ENCODE results near the gene GPR6. TPM values are rescaled to one million over a fixed set of nuclear protein-coding genes. Genes with fewer than 3 reads are reported as not detected.

The GPR6 gene
- total RNA-seq, 1 experiment from 2014 or later = 0.20 TPM

DNA sequence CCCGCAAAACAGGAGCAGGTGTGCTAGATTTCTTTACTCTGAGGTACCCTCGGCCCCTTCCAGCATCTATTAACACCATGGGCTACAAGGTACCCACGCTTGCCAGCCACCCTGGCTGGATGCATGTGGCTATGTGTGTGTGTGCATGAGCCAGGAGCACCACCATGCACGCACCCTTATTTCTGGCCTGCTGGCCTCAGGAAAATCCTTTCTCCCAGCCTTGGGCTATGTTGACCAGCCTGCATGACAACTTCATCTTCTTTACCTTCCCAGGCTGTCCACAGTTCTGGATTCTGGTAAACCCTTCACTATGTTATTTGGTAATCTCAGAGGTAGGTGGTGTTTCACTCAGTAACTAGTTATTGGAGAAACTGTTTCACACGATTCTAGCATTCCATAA lies 40.4 kb downstream of the GPR6 start:
- H3K36me3 Mint-ChIP-seq (ENCODE audit: insufficient read depth in 1 of 3, low read depth in 3 of 3) = no peaks in the 10 kb centered on the region
- no peaks in the 10 kb centered on the region for H3K79me1 ChIP-seq (ENCODE audit: insufficient read depth, low read depth, low read length, poor library complexity, severe bottlenecking)

More for the DNA sequence above, 40.4 kb downstream of the GPR6 start:
- H3K27me3 ChIP-seq (ENCODE audit: insufficient read depth, low read length) = no peaks in the 10 kb centered on the region
- H3K23ac ChIP-seq (ENCODE audit: insufficient read length, low read depth, low read length) = no peak overlapping the region
- no peaks in the 10 kb centered on the region for H3K23me2 ChIP-seq (ENCODE audit: insufficient read length, low read depth, low read length, poor library complexity, severe bottlenecking)
- H3K4me3 Mint-ChIP-seq = no peak overlapping the region
- no peak overlapping the region for H3K9ac ChIP-seq (ENCODE audit: extremely low read depth, insufficient read length, low read length)
- no peak overlapping the region for H2BK20ac ChIP-seq (ENCODE audit: low read depth, low read length, poor library complexity, severe bottlenecking)
- no peak overlapping the region for H2AFZ ChIP-seq (ENCODE audit: low read length)
- H3K4ac ChIP-seq (ENCODE audit: low read depth, low read length) = no peak overlapping the region
- DNase-seq = no peak
- H3K27ac ChIP-seq (ENCODE audit: insufficient read length, low read depth, low read length) = no peak overlapping the region
- H4K5ac ChIP-seq (ENCODE audit: insufficient read length, low read depth, low read length) = no peak overlapping the region
- TF ChIP-seq, protein P1, sequence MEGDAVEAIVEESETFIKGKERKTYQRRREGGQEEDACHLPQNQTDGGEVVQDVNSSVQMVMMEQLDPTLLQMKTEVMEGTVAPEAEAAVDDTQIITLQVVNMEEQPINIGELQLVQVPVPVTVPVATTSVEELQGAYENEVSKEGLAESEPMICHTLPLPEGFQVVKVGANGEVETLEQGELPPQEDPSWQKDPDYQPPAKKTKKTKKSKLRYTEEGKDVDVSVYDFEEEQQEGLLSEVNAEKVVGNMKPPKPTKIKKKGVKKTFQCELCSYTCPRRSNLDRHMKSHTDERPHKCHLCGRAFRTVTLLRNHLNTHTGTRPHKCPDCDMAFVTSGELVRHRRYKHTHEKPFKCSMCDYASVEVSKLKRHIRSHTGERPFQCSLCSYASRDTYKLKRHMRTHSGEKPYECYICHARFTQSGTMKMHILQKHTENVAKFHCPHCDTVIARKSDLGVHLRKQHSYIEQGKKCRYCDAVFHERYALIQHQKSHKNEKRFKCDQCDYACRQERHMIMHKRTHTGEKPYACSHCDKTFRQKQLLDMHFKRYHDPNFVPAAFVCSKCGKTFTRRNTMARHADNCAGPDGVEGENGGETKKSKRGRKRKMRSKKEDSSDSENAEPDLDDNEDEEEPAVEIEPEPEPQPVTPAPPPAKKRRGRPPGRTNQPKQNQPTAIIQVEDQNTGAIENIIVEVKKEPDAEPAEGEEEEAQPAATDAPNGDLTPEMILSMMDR (conservative IDR thresholded peaks at IDR 0.05) = no peak
- no peak overlapping the region for H2BK5ac ChIP-seq (ENCODE audit: insufficient read length, low read length)
- H3K4me2 ChIP-seq (ENCODE audit: insufficient read depth, insufficient read length, low read length) = no peak overlapping the region
- H2AK5ac ChIP-seq (ENCODE audit: insufficient read length, low read length) = no peak overlapping the region
- no peak overlapping the region for H2BK120ac ChIP-seq (ENCODE audit: low read depth, low read length, poor library complexity, severe bottlenecking)
- no peaks in the 10 kb centered on the region for H4K20me1 ChIP-seq (ENCODE audit: control insufficient read depth, insufficient read depth, insufficient read length)
- H3K27ac Mint-ChIP-seq = no peak overlapping the region
- H3K18ac ChIP-seq (ENCODE audit: insufficient read length, low read depth, low read length) = no peak overlapping the region
- H4K91ac ChIP-seq (ENCODE audit: insufficient read length, low read depth, low read length) = no peak overlapping the region
- no CpG with 5 or more reads among the region's 5 CpGs for WGBS (ENCODE audit: extremely low coverage, insufficient read length, low lambda C conversion rate)
- H3T11ph ChIP-seq (ENCODE audit: low read length) = no peak overlapping the region
- H3K9me3 Mint-ChIP-seq = no peaks in the 10 kb centered on the region
- no peak overlapping the region for H2BK15ac ChIP-seq (ENCODE audit: low read depth, low read length)
- peaks cover 2% of the 10 kb centered on the region; the same call in 1 of the 2 replicates for H3K4me1 ChIP-seq (ENCODE audit: insufficient read depth, low read length)
- H4K8ac ChIP-seq (replicated peaks; ENCODE audit: insufficient read length, low read depth, low read length) = no peak overlapping the region
- H3K4me1 Mint-ChIP-seq = 0 out of 4 replicates have a peak, but pooled peaks cover 0 to 4% of the 10 kb centered on the region in 2 experiments
- H2BK12ac ChIP-seq (ENCODE audit: insufficient read length, low read depth, low read length) = no peak overlapping the region
- H3K9me3 ChIP-seq (ENCODE audit: control insufficient read depth, low read depth, low read length) = no peaks in the 10 kb centered on the region
- H3K27me3 Mint-ChIP-seq (ENCODE audit: low read depth) = peaks cover 2% of the 10 kb centered on the region; the same call in 1 of the 2 replicates
- H3K14ac ChIP-seq (ENCODE audit: insufficient read depth, low read length) = no peak overlapping the region
- no peaks in the 10 kb centered on the region for H3K79me2 ChIP-seq (ENCODE audit: insufficient read depth, low read length)
- no peak overlapping the region for H3K56ac ChIP-seq (ENCODE audit: insufficient read length, low read depth, low read length)

Data from H9 (cell line).